HG03280 (cell line): ENCODE data around the gene LGI1.

Experiments
- ATAC-seq: cut with Tn5 transposase; IDR thresholded peaks from one replicate; pipeline ENCODE4 v1.9.1; 2021; ENCODE audit warnings: mild to moderate bottlenecking, moderate library complexity; ENCODE audit not compliant: unreplicated experiment

Gene LGI1

DNA sequence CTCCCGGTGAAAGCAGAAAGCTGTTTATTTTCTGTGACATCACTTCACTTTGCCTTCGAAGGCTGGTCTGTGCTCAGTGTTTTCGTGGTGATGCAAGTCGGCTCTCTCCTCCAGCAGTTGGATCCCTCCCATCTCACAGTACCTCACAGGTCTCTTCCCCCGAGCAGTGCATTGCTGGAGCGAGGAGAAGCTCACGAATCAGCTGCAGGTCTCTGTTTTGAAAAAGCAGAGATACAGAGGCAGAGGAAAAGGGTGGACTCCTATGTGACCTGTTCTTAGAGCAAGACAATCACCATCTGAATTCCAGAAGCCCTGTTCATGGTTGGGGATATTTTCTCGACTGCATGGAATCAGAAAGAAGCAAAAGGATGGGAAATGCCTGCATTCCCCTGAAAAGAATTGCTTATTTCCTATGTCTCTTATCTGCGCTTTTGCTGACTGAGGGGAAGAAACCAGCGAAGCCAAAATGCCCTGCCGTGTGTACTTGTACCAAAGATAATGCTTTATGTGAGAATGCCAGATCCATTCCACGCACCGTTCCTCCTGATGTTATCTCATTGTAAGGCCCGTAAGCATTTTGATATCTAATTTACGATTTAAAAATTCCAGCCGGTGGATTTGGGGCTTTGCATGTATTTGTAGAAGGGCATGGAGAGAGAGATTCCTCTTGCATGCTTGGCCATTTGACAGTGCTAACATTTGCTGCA lies at the start of gene LGI1:
TSS of gene LGI1 (plus strand) at position 136 of the 707 bp plus-strand sequence. CDS start at position 345, 209 bp downstream.
- no peak for ATAC-seq

GRCh38 chr10:93710333-93710909 lies 47.3 kb upstream of the LGI1 start:
- ATAC-seq, result no peak

- ATAC-seq, result no peak
Observed at GRCh38 chr10:93711891-93712290, 45.8 kb upstream of the LGI1 start.

DNA sequence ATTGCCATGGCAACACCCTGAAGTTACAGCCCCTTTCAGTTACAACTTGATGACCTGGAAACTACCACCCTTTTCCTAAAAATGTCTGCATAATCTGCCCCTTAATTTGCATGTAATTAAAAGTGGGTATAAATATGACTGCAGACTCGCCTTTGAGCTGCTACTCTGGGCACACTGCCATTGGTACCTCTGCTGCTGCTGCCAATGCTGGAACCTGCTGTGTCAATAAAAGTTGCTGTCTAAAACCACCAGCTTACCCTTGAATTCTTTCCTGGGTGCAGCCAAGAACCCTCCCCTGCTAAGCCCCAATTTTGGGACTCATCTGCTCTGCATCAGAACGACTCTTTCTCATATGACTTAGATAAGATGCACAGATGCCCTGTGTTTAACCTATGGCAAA lies 45.1 kb upstream of the LGI1 start:
- no peak for ATAC-seq

DNA sequence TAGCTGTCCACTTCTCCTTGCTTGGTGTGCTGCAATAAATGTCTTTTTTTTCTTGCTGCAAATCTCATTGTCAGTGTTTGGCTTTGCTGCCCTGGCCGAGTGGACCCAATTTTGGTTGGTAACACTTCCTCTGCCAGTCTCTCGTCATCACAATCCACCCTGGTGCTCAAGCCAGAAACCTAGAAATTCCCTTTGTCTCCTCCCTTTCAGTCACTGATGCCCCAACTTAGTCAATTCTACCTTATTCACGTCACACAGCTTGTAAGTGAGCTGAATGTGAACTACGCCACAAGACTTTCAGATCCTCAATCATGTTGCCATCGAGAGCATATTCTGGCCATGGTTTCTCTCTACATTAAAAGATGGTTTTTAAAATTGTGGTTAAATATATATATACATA lies 42.4 kb upstream of the LGI1 start:
- peak; percentile 88 for ATAC-seq

DNA sequence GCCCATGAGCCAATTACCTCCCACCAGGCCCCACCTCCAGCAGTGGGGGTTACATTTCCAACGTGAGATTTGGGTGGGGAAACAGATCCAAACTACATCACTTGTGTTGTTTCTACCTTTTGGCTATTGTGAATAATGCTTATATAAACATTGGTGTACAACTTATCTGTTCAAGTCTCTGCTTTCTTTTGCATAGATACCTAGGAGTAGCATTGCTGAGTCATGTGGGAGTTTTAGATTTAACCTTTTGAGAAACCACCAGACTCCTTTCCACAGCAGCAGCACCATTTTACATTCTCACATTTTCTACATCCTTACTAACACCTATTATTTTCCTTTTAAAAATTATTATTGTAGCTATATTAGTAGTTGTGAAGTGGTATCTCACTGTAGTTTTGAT lies 41.0 kb upstream of the LGI1 start:
- ATAC-seq, result no peak

DNA sequence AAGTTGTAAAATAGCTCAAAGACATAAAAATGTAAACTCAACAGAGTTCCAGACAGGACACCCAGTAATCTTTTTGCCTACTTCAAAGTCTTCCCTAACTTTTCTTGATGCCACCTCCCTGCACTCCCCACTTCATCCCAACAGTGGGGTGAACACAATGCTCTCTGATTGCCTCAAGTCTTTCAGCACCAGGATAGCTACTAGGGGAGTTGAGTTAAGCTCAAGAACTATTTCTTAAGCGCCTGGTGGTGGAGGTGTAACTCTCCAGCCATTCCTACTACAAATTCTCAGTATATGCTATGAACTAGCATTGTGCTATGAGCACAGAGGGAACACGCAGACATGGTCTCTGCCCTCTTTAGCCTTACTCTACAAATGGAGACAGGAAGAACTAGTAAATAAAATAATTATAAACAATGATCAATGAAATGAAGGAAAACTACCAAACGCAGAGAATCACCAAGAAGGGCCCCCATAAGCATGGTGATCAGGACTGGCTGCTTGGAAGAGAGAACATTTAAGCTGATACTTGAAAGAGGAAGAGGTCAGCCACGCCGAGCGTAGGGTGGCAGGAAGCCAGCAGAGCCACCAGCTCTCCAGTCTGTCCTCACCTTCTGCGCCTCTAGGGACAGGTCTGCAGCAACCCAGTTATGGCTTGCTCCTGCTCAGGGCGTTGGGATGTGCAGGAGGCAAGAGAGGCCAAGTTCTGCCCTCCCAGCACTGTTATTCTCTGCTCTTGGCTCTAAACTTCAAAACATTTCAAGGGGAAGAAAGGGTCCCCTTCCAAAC lies 38.6 kb upstream of the LGI1 start:
- ATAC-seq, result no peak

DNA sequence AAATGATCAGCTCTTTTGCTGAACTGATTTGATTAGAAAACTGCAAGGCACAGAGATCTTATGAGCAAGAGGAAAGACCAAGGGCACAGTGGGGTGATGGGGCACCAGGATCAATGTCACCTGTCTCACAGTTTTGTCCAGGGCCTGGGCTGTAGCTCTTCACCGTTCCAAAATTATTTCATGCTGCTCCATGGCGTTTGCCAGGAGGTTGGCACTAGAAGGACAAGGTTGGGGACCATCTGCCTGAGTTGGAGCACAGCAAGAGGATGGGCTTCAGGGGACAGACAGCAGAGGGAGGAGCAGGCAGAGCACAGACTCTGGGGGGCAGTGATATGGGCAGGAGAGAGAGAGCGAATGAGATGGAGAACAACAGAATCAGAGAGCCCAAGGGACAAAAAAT lies 37.8 kb upstream of the LGI1 start:
- no peak for ATAC-seq

DNA sequence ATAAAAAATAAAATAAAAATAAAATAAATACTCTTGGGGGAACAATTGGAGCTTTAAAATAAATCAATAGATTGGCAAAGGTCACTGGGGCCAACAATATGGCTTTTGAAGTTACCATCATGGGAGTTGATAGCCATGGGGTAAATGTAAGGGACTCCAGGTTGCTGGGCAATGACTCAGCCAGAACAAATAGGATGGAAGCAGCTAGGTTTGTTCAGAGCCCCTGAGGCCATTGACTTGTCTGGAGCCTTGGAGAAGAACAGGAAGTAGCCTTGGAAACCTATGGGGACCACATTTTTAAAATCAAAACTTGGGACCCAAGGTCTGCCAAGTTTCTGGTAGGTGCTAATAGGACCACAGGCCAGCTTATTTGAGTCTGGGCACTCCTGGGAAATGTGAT lies 35.2 kb upstream of the LGI1 start:
- no peak for ATAC-seq

DNA sequence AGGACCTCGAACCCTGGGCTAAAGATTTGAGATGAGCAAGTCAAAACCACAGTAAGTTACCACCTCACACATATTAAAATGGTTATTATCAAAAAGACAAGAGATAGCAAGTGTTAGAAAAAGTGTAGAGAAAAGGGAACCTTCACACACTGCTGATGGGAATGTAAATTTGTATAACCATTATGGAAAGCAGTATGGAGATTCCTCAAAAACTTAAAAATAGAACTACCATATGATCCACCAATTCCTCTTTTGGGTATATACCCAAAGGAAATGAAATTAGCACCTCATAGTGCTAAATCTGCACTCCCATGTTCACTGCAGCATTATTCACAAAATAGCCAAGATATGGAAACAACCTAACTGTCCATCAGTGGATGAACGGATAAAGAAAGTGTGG lies 34.6 kb upstream of the LGI1 start:
- ATAC-seq, result no peak

DNA sequence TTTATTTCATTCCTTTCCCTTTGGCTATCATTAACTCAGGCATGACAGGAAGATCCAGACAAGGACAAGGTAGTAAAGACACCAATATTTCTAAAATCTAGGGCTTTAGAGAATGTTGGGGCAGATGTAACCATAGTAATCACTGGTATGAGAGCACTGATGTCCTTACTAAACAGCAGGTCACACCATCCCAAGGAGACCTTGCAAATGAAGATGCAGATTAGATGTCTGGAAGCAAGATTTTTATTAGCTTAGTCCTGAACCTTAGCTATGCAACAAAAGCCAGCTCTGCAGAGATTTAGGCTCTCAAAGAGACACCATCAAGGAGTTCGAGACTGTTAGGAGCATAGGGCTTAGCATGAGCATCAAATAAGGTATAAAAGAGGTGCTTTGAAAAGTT lies 31.7 kb upstream of the LGI1 start:
- ATAC-seq, result no peak

DNA sequence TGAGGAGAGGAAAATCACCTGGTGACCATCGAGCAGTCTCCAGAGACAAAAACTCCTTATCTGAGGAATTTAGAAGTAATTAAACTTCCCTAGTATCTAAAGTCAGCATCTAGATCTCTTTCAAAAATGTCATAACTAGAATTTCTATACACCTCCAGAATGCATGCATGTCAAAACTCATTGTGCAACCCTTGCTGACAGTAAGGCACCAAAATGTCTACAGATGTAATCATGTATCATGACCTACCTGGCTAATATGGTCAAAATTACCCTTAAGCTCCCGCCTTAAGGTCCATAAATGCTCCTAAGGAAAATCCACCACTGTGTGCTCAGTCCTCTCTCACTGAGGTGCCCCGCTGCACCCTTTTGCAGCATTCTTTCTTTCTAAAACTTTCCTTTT lies 16.4 kb upstream of the LGI1 start:
- ATAC-seq, result no peak

DNA sequence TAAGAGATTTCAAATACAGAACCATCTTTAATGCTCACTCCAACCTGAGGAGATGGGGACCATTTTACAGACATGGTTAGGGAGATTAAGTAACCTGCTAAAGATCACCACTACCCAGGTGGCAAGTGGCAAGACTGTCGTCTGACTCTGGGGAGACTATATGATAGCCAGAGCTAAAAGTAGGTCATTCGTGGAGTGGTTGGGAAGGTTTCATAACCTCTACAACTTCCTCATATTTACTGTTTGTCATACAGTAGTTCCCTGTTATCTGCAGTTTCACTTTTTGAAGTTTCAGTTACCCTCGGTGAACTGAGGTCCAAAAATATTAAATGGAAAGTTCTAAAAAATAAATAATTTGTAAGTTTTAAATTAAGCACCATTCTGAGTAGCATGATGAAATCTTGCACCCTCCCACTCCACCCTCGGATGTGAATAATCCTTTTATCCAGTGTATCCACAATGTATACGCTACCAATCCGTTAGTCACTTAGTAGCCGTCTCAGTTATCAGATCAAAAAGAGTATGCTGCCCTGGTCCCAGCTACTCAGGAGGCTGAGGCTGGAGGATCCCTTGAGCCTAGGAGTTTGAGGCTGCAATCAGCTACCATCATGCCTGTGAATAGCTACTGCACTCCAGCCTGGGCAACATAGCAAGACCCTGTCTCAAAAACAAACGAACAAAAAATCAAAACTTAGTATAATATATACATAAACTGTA lies 14.9 kb upstream of the LGI1 start:
- peak; percentile 60 for ATAC-seq

- ATAC-seq, result no peak
Observed at GRCh38 chr10:93745408-93746065, 12.2 kb upstream of the LGI1 start.

- ATAC-seq, result no peak
Observed at GRCh38 chr10:93746844-93747284, 10.9 kb upstream of the LGI1 start.

- no peak for ATAC-seq
Observed at GRCh38 chr10:93749218-93749799, 8.4 kb upstream of the LGI1 start.

DNA sequence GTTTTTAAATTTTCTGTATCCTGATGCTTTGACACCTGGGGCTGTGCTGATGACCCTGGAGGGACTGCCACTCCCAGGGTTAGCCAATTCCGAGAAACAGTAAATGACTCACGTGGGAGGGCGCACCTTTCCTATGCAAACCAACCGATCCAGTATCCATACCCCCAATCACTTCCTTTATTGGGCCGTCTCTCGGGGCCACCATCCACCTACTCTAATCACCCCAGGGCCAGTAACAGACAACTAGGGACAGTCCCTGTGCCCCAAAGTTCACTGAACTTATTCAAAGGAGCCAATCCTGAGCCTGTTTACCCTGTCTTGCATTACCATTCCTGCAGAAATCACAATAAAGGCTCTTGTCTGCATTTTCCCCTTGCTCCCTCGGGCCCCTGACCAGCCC lies 6.6 kb upstream of the LGI1 start:
- ATAC-seq, result no peak

DNA sequence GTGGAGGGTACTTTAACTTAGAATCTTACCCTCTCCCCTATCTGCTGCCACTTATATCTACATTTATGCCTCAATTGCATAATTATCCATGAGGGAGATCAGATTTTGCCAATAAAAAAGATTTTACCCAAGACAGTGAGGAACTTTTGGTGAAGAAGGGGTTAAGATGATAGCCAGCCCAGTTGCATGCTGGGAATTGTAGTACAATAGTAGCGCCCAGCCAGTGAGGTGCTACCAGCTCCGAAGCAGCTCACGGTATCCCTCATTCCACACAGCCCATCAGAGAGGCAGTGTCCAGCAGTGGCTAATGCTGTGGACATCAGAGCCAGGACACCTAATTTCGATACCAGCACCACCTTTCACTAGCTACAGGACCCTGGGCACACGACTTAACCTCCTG lies 5.9 kb upstream of the LGI1 start:
- ATAC-seq, result no peak

DNA sequence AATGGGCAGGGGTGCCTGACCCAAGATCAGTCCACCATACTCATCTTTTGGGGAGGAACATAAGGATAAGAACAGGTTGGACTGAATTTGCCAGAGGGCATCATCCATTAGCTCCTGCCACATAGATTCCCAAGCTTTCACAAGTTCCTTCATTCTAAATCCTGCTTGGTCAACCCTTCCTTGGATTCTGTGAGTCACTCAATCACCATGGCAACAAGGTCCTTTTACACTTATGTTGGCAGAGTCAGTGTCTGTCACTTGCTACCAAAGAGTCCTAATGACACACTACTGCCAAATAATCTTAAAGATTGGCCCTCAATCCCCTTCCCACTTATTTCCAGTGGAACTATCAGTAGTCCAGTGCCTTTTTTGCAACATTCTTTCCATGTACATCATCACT lies 5.0 kb upstream of the LGI1 start:
- ATAC-seq, result no peak

- ATAC-seq, result no peak
Observed at GRCh38 chr10:93753621-93754250, 4.0 kb upstream of the LGI1 start.
